Testis (tissue), 3 donors: ENCODE measurements around the gene SLC7A14. TPM values are rescaled to one million over a fixed set of nuclear protein-coding genes. Genes with fewer than 3 reads are reported as not detected.

Experiments used
- DNase-seq: peaks from one replicate; pipeline ENCODE4 v3.0.0-alpha.2; 2019
- H3K27ac ChIP-seq, 2 donors: fragments of 200-600 bp; sonication (generic); one replicate each; pipeline ENCODE4 v1.5.1; 2019
- H3K27me3 ChIP-seq: fragments of 200-600 bp; sonication (generic); one replicate; pipeline ENCODE4 v1.5.1; 2019
- H3K36me3 ChIP-seq: fragments of 200-600 bp; sonication (generic); one replicate; pipeline ENCODE4 v1.5.1; 2017; ENCODE audit warnings: low read depth; ENCODE audit errors: missing control alignments
- H3K4me1 ChIP-seq: fragments of 200-600 bp; sonication (generic); one replicate; pipeline ENCODE4 v1.5.1; 2019
- H3K4me3 ChIP-seq, 2 donors: fragments of 200-600 bp; sonication (generic); one replicate each; pipeline ENCODE4 v1.5.1; 2017 to 2019
- H3K9me3 ChIP-seq: fragments of 200-600 bp; sonication (generic); one replicate; pipeline ENCODE4 v1.5.1; 2017
- POLR2A ChIP-seq: fragments of 450-650 bp; IDR thresholded peaks from one replicate; pipeline ENCODE4 v1.6.1; 2017; ENCODE audit warnings: antibody characterized with exemption, mild to moderate bottlenecking, moderate library complexity
- WGBS, 2 donors: methylation state at CpG; one replicate each; pipeline ENCODE4 v1.1.5; 2018; 5-methylcytosine and 5-hydroxymethylcytosine counted together
- intact Hi-C: fragments of 100-400 bp; cut with DNase I; formaldehyde crosslinking; loops from one replicate; pipeline ENCODE4 v1.15.1; 2023; ENCODE audit warnings: low total_unique reads
- polyA plus RNA-seq: library from polyadenylated mRNA; stranded (reverse); fragments of 350-450 nt; fragmentation: Illumina TruSeq; extraction: RNeasy Lipid Tissue Mini Kit (QIAGEN cat#74804); gene quantifications from one replicate; pipeline ENCODE4 v1.2.3, GENCODE V29; 2014; ENCODE audit warnings: low read depth, low replicate concordance; ENCODE audit not compliant: insufficient read depth
- total RNA-seq, 2 donors: library from RNA; depleted of rRNA; stranded (reverse); fragments of >200 nt; gene quantifications; one replicate each; pipeline ENCODE4 v1.2.3, GENCODE V29; 2016
- TF ChIP-seq, protein P1 (sequence below), 3 experiments: fragments of 450-650 bp in 2 of 3; fragments of 200-600 bp in 1 of 3; sonication (generic) in 1 of 3; IDR thresholded peaks; one replicate each; pipeline ENCODE4 v1.5.1; 2016 to 2019; ENCODE audit warnings: antibody characterized with exemption in 3 of 3, mild to moderate bottlenecking in 2 of 3, moderate library complexity in 1 of 3

SLC7A14 gene
- total and polyA plus RNA-seq, 3 donors from 2014 or later: 0.15 to 0.31 (median 0.24) TPM

DNA sequence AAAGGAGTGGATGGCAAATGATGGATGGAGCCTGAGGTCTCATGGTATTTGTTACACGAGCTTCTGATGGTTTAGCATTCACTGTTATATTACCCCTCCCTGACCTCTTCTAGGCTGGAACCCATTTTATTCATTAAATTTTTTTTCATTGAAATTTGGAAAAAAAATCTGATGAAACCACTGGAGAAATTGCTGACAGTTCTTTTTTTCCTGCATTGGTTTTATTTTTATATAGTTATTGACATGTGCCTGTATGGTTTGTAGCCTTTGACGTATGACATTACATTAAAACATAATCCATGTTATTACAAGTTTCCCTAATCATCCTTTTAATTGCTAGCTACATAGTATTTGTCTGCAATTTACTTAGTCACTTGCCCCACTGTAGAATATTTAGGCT, 85.4 kb downstream of the SLC7A14 start:
- TF ChIP-seq, protein P1, sequence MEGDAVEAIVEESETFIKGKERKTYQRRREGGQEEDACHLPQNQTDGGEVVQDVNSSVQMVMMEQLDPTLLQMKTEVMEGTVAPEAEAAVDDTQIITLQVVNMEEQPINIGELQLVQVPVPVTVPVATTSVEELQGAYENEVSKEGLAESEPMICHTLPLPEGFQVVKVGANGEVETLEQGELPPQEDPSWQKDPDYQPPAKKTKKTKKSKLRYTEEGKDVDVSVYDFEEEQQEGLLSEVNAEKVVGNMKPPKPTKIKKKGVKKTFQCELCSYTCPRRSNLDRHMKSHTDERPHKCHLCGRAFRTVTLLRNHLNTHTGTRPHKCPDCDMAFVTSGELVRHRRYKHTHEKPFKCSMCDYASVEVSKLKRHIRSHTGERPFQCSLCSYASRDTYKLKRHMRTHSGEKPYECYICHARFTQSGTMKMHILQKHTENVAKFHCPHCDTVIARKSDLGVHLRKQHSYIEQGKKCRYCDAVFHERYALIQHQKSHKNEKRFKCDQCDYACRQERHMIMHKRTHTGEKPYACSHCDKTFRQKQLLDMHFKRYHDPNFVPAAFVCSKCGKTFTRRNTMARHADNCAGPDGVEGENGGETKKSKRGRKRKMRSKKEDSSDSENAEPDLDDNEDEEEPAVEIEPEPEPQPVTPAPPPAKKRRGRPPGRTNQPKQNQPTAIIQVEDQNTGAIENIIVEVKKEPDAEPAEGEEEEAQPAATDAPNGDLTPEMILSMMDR (IDR thresholded peaks at IDR 0.05): no peak
- TF ChIP-seq POLR2A: no peak
- Histone ChIP-seq H3K36me3 (no peaks in the 10 kb centered on the region), H3K27me3 (no peaks in the 10 kb centered on the region), H3K9me3 (no peaks in the 10 kb centered on the region), H3K4me3 (no peak overlapping the region), H3K4me1 (peaks cover 36% of the 10 kb centered on the region), H3K27ac (no peak overlapping the region)
- WGBS, 2 donors: 88% methylated on average over 2 of the region's 2 CpGs
- intact Hi-C loops: loop anchor here (5.0 kb wide), 1 partner anchor 312 kb away; no protein-coding TSS in a partner anchor
- DNase-seq: no peak

DNA sequence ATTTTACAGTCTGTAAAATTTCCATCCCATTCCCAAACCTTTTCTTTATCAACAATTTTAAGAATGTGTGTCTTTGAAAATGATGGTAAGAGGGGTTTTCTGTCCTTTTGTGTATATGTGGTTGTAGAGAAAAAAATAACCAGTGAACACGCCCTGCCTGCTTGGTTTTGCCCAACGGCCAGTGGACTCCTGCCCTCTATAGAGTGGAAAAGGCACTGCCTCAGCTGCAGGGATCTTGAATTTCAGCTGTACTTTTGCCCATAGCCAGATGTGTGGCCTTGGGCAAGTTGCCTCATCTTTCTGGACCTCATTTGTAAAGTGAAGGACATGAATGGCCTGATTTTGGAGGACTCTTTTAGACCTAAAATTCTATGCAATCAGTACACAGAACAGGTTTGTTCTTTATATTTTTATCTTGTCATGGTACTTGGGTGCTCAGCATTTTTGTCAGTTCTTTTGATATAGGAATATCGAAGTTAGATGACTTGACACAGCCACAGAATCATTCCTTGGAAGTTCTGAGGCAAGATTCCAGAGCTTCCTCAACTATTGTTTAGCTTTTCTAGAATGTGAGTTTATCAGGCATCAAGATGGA, 86.2 kb downstream of the SLC7A14 start:
- 36 to 37% methylated on average over 3 of the region's 3 CpGs for WGBS, 2 donors
- peak; percentile 85 for DNase-seq
- no peak overlapping the region for H3K4me3 ChIP-seq
- H3K9me3 ChIP-seq: no peaks in the 10 kb centered on the region
- no peaks in the 10 kb centered on the region for H3K36me3 ChIP-seq
- no peak for TF ChIP-seq POLR2A
- TF ChIP-seq, protein P1 (IDR thresholded peaks at IDR 0.05): peak; percentile 38 to 68 (median 66)
- H3K27me3 ChIP-seq: no peaks in the 10 kb centered on the region
- intact Hi-C loops: loop anchor here (5.0 kb wide), 1 partner anchor 313 kb away; no protein-coding TSS in a partner anchor
- H3K4me1 ChIP-seq: peaks cover 42% of the 10 kb centered on the region
- peak overlapping the region in 1 of 2 donors; percentile 86 for H3K27ac ChIP-seq

DNA sequence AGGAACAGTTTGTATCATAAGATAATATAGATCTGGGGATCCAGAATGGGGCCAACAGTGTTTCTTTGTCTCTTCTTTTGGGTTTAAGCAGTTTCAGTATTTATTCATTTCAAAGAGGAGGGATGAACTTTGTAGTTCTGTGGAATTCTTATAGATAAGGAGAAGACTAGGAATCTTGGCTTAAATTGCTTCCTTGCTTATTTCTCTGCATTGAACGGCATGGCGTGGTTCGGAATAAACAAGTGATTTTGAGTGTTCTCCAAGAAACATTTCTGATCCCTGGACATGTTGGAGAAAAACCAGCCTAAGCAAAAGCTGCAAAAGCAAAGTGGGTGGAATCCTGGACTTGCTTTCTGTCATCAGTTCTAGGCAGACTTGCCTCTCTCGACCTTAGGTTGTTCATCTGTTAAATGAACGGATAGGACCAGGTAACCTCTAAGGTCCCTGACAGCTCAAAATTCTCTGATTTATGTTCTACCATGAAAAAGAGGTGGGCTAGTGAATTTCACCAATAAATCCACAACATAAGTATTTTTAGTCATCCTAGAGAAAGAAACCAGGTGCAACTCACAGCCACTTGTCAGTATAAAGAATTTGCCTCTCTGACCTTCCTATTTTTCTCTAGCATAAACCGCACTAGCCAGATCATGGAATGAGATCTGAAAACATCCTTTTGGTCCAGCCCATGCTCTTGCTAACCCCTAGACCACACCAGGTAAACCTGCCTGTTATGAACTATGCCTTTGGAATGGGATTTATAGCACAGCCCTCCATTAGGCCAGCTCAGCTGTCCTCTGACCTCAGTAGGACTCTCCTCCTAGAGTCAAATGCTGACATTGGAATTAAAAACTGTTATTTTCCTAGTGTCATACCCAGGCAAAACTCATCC, 88.4 kb downstream of the SLC7A14 start:
- TF ChIP-seq POLR2A: no peak
- TF ChIP-seq, protein P1 (IDR thresholded peaks at IDR 0.05): no peak
- Histone ChIP-seq H3K27ac (peak overlapping the region; percentile 84 to 86), H3K27me3 (no peaks in the 10 kb centered on the region), H3K4me1 (peaks cover 57% of the 10 kb centered on the region), H3K4me3 (no peak overlapping the region), H3K9me3 (no peaks in the 10 kb centered on the region), H3K36me3 (no peaks in the 10 kb centered on the region)
- intact Hi-C loops: no loop called here
- 23 to 39% methylated on average over 6 of the region's 6 CpGs for WGBS, 2 donors
- DNase-seq: peak; percentile 49

DNA sequence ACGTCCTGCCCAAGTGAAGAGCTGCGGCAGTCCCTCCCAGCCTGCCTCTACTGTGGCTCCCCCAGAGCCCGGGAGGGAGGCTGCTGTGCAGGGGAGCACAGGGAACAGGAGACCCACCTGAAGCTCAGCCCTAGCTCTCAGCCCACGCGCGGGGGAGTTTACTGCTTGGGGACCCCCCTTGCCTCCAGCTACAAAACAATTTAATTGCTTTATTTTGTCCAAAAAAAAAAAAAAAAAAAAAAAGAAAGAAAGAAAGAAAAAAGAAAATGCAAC, 89.1 kb downstream of the SLC7A14 start:
- H3K9me3 ChIP-seq: no peaks in the 10 kb centered on the region
- DNase-seq: peak; percentile 55
- TF ChIP-seq POLR2A: no peak
- TF ChIP-seq, protein P1 (IDR thresholded peaks at IDR 0.05): no peak
- peak overlapping the region in 1 of 2 donors; percentile 51 for H3K4me3 ChIP-seq
- no peaks in the 10 kb centered on the region for H3K27me3 ChIP-seq
- intact Hi-C loops: no loop called here
- WGBS, 2 donors: 9 to 10% methylated on average over 5 to 6 of the region's 6 CpGs
- H3K4me1 ChIP-seq: peaks cover 57% of the 10 kb centered on the region
- H3K36me3 ChIP-seq: no peaks in the 10 kb centered on the region
- H3K27ac ChIP-seq: peak overlapping the region; percentile 84 to 86
